Erythroblast (primary cell): Measurements from ENCODE around the gene C1QTNF8.

Source experiments
- GATA1 ChIP-seq: IDR thresholded peaks from 2 replicates; pipeline ENCODE4 v1.6.1; 2011; ENCODE audit warnings: low read depth, mild to moderate bottlenecking, control low read depth, low read length, moderate library complexity
- POLR2A ChIP-seq: IDR thresholded peaks from 2 replicates; pipeline ENCODE4 v1.6.1; 2011; ENCODE audit warnings: mild to moderate bottlenecking, low read length

- TF ChIP-seq POLR2A (no peak), GATA1 (no peak)
These were observed 7.6 kb upstream of the C1QTNF8 start for GRCh38 chr16:1103636-1103980.
